ENCODE results near the gene ZNF516.
A peak's percentile ranks its signal among the peaks of the same experiment; 100 is the strongest.

The ZNF516 gene

GRCh38 chr18:76447258-76447890 is 47.7 kb downstream of the ZNF516 start:
- no peak overlapping the region for H4K91ac ChIP-seq (ENCODE audit: low read depth, low read length, poor library complexity)
- H3K4ac ChIP-seq (ENCODE audit: low read length): no peak overlapping the region
- no peak overlapping the region for H2AK5ac ChIP-seq (ENCODE audit: low read depth, low read length)
- H2BK5ac ChIP-seq (ENCODE audit: low read length): no peak overlapping the region
- H3K27ac ChIP-seq (replicated peaks; ENCODE audit: low read length): no peak overlapping the region
- no CpG with 5 or more reads among the region's 21 CpGs for WGBS, 2 donors (ENCODE audit: extremely low coverage in 2 of 2, insufficient read length in 2 of 2, insufficient replicate concordance in 1 of 2)
- no peak overlapping the region for H3K18ac ChIP-seq (ENCODE audit: low read length)
- H3K9me3 ChIP-seq (replicated peaks in 1 of 2; ENCODE audit: control insufficient read depth in 2 of 2, insufficient read depth in 1 of 2, low read depth in 1 of 2, low read length in 2 of 2): peaks cover 0 to 6% of the 10 kb centered on the region in 2 donors
- peaks cover 13 to 25% of the 10 kb centered on the region in 2 donors for H3K36me3 ChIP-seq (replicated peaks in 1 of 2; ENCODE audit: control insufficient read depth in 2 of 2, insufficient read depth in 2 of 2, low read length in 2 of 2)
- H2BK12ac ChIP-seq (ENCODE audit: low read length): no peak overlapping the region
- no peak overlapping the region for H4K8ac ChIP-seq (ENCODE audit: low read depth, low read length)
- no peak overlapping the region for H3K4me2 ChIP-seq (ENCODE audit: insufficient read depth, low read length, poor library complexity, severe bottlenecking)
- H3K79me1 ChIP-seq (ENCODE audit: low read depth, low read length): peaks cover 26% of the 10 kb centered on the region
- no peak overlapping the region for H2AFZ ChIP-seq (ENCODE audit: low read length)
- no peaks in the 10 kb centered on the region for H3K27me3 ChIP-seq (ENCODE audit: control insufficient read depth in 3 of 3, insufficient read depth in 3 of 3, low read depth in 1 of 3, low read length in 3 of 3)
- H3K23ac ChIP-seq (ENCODE audit: low read depth, low read length, poor library complexity): peak overlapping the region; percentile 16
- H3K14ac ChIP-seq (ENCODE audit: low read length): no peak overlapping the region
- no peak for DNase-seq (ENCODE audit: low spot score)
- no peak overlapping the region for H2BK15ac ChIP-seq (ENCODE audit: low read length)
- peak overlapping the region in 1 of 2 donors; percentile 10 for H3K4me3 ChIP-seq (ENCODE audit: low read length in 2 of 2)
- H3K4me1 ChIP-seq (ENCODE audit: control insufficient read depth in 2 of 2, insufficient read depth in 1 of 2, low read depth in 1 of 2, low read length in 2 of 2): peaks cover 31 to 37% of the 10 kb centered on the region in 2 donors
- H3K9ac ChIP-seq (ENCODE audit: low read depth, low read length, poor library complexity): peak overlapping the region; percentile 56
- no peak overlapping the region for H2BK120ac ChIP-seq (ENCODE audit: low read depth, low read length)

GRCh38 chr18:76446321-76447257 is 48.5 kb downstream of the ZNF516 start:
- WGBS, 2 donors (ENCODE audit: extremely low coverage in 2 of 2, insufficient read length in 2 of 2, insufficient replicate concordance in 1 of 2): no CpG with 5 or more reads among the region's 20 CpGs
- H3K27ac ChIP-seq (replicated peaks; ENCODE audit: low read length): no peak overlapping the region
- peaks cover 20 to 33% of the 10 kb centered on the region in 2 donors for H3K36me3 ChIP-seq (replicated peaks in 1 of 2; ENCODE audit: control insufficient read depth in 2 of 2, insufficient read depth in 2 of 2, low read length in 2 of 2)

GRCh38 chr18:76445741-76446232 is 49.3 kb downstream of the ZNF516 start:
- peaks cover 28 to 40% of the 10 kb centered on the region in 2 donors for H3K36me3 ChIP-seq (replicated peaks in 1 of 2; ENCODE audit: control insufficient read depth in 2 of 2, insufficient read depth in 2 of 2, low read length in 2 of 2)
- no peak overlapping the region for H3K9ac ChIP-seq (ENCODE audit: low read depth, low read length, poor library complexity)
- H4K8ac ChIP-seq (ENCODE audit: low read depth, low read length): no peak overlapping the region
- H2AFZ ChIP-seq (ENCODE audit: low read length): no peak overlapping the region
- no peak overlapping the region for H3K18ac ChIP-seq (ENCODE audit: low read length)
- H3K4ac ChIP-seq (ENCODE audit: low read length): no peak overlapping the region
- no peak overlapping the region for H2BK12ac ChIP-seq (ENCODE audit: low read length)
- H3K27ac ChIP-seq (replicated peaks; ENCODE audit: low read length): no peak overlapping the region
- peaks cover 0 to 6% of the 10 kb centered on the region in 2 donors for H3K9me3 ChIP-seq (replicated peaks in 1 of 2; ENCODE audit: control insufficient read depth in 2 of 2, insufficient read depth in 1 of 2, low read depth in 1 of 2, low read length in 2 of 2)
- no peak overlapping the region for H2BK120ac ChIP-seq (ENCODE audit: low read depth, low read length)
- no peak overlapping the region for H4K91ac ChIP-seq (ENCODE audit: low read depth, low read length, poor library complexity)
- DNase-seq (ENCODE audit: low spot score): no peak
- H3K23ac ChIP-seq (ENCODE audit: low read depth, low read length, poor library complexity): no peak overlapping the region
- H2AK5ac ChIP-seq (ENCODE audit: low read depth, low read length): no peak overlapping the region
- H3K4me2 ChIP-seq (ENCODE audit: insufficient read depth, low read length, poor library complexity, severe bottlenecking): no peak overlapping the region
- H3K27me3 ChIP-seq (ENCODE audit: control insufficient read depth in 3 of 3, insufficient read depth in 3 of 3, low read depth in 1 of 3, low read length in 3 of 3): no peaks in the 10 kb centered on the region
- no CpG with 5 or more reads among the region's 11 CpGs for WGBS, 2 donors (ENCODE audit: extremely low coverage in 2 of 2, insufficient read length in 2 of 2, insufficient replicate concordance in 1 of 2)
- peaks cover 15 to 26% of the 10 kb centered on the region in 2 donors for H3K4me1 ChIP-seq (ENCODE audit: control insufficient read depth in 2 of 2, insufficient read depth in 1 of 2, low read depth in 1 of 2, low read length in 2 of 2)
- H3K79me1 ChIP-seq (ENCODE audit: low read depth, low read length): peaks cover 33% of the 10 kb centered on the region
- no peak overlapping the region for H2BK15ac ChIP-seq (ENCODE audit: low read length)
- H2BK5ac ChIP-seq (ENCODE audit: low read length): no peak overlapping the region
- H3K4me3 ChIP-seq (ENCODE audit: low read length in 2 of 2): no peak overlapping the region
- H3K14ac ChIP-seq (ENCODE audit: low read length): no peak overlapping the region

More at GRCh38 chr18:76446321-76447257, 48.5 kb downstream of the ZNF516 start:
- DNase-seq (ENCODE audit: low spot score): no peak
- Histone ChIP-seq H2BK12ac (ENCODE audit: low read length) (no peak overlapping the region), H3K9me3 (replicated peaks in 1 of 2; ENCODE audit: control insufficient read depth in 2 of 2, insufficient read depth in 1 of 2, low read depth in 1 of 2, low read length in 2 of 2) (peaks cover 0 to 6% of the 10 kb centered on the region in 2 donors), H3K4ac (ENCODE audit: low read length) (no peak overlapping the region), H2AK5ac (ENCODE audit: low read depth, low read length) (peak overlapping the region; percentile 8), H3K79me1 (ENCODE audit: low read depth, low read length) (peaks cover 31% of the 10 kb centered on the region), H4K8ac (ENCODE audit: low read depth, low read length) (no peak overlapping the region), H3K9ac (ENCODE audit: low read depth, low read length, poor library complexity) (no peak overlapping the region), H2BK120ac (ENCODE audit: low read depth, low read length) (no peak overlapping the region), H3K23ac (ENCODE audit: low read depth, low read length, poor library complexity) (no peak overlapping the region), H3K4me2 (ENCODE audit: insufficient read depth, low read length, poor library complexity, severe bottlenecking) (no peak overlapping the region), H3K18ac (ENCODE audit: low read length) (no peak overlapping the region), H3K4me1 (ENCODE audit: control insufficient read depth in 2 of 2, insufficient read depth in 1 of 2, low read depth in 1 of 2, low read length in 2 of 2) (peaks cover 23 to 32% of the 10 kb centered on the region in 2 donors), H2AFZ (ENCODE audit: low read length) (no peak overlapping the region), H3K14ac (ENCODE audit: low read length) (no peak overlapping the region), H4K91ac (ENCODE audit: low read depth, low read length, poor library complexity) (no peak overlapping the region), H3K27me3 (ENCODE audit: control insufficient read depth in 3 of 3, insufficient read depth in 3 of 3, low read depth in 1 of 3, low read length in 3 of 3) (no peaks in the 10 kb centered on the region), H2BK5ac (ENCODE audit: low read length) (no peak overlapping the region), H2BK15ac (ENCODE audit: low read length) (no peak overlapping the region), H3K4me3 (ENCODE audit: low read length in 2 of 2) (no peak overlapping the region)

- no CpG with 5 or more reads among the region's 3 CpGs for WGBS, 2 donors (ENCODE audit: extremely low coverage in 2 of 2, insufficient read length in 2 of 2, insufficient replicate concordance in 1 of 2)
- Histone ChIP-seq H3K18ac (ENCODE audit: low read length) (no peak overlapping the region), H3K27ac (replicated peaks; ENCODE audit: low read length) (no peak overlapping the region), H3K14ac (ENCODE audit: low read length) (no peak overlapping the region), H3K4me2 (ENCODE audit: insufficient read depth, low read length, poor library complexity, severe bottlenecking) (no peak overlapping the region), H3K79me1 (ENCODE audit: low read depth, low read length) (peaks cover 33% of the 10 kb centered on the region), H4K91ac (ENCODE audit: low read depth, low read length, poor library complexity) (no peak overlapping the region), H4K8ac (ENCODE audit: low read depth, low read length) (no peak overlapping the region), H3K36me3 (replicated peaks in 1 of 2; ENCODE audit: control insufficient read depth in 2 of 2, insufficient read depth in 2 of 2, low read length in 2 of 2) (peaks cover 31 to 45% of the 10 kb centered on the region in 2 donors), H2BK120ac (ENCODE audit: low read depth, low read length) (no peak overlapping the region), H2BK12ac (ENCODE audit: low read length) (no peak overlapping the region), H2BK15ac (ENCODE audit: low read length) (no peak overlapping the region), H2AK5ac (ENCODE audit: low read depth, low read length) (no peak overlapping the region), H3K27me3 (ENCODE audit: control insufficient read depth in 3 of 3, insufficient read depth in 3 of 3, low read depth in 1 of 3, low read length in 3 of 3) (no peaks in the 10 kb centered on the region), H2BK5ac (ENCODE audit: low read length) (no peak overlapping the region), H3K9me3 (replicated peaks in 1 of 2; ENCODE audit: control insufficient read depth in 2 of 2, insufficient read depth in 1 of 2, low read depth in 1 of 2, low read length in 2 of 2) (peaks cover 0 to 6% of the 10 kb centered on the region in 2 donors), H3K4me3 (ENCODE audit: low read length in 2 of 2) (no peak overlapping the region), H3K4me1 (ENCODE audit: control insufficient read depth in 2 of 2, insufficient read depth in 1 of 2, low read depth in 1 of 2, low read length in 2 of 2) (peaks cover 10 to 23% of the 10 kb centered on the region in 2 donors), H3K4ac (ENCODE audit: low read length) (no peak overlapping the region), H3K23ac (ENCODE audit: low read depth, low read length, poor library complexity) (no peak overlapping the region), H3K9ac (ENCODE audit: low read depth, low read length, poor library complexity) (no peak overlapping the region), H2AFZ (ENCODE audit: low read length) (no peak overlapping the region)
- DNase-seq (ENCODE audit: low spot score): no peak
Observed at GRCh38 chr18:76445275-76445674, 49.8 kb downstream of the ZNF516 start.

Measured in neuronal stem cell (in vitro differentiated cells).